Umbilical cord (tissue), 2 donors: ENCODE data around the gene SPRR3. TPM values are rescaled to one million over a fixed set of nuclear protein-coding genes. Genes with fewer than 3 reads are reported as not detected.

Experiments
- DNase-seq: peaks from one replicate; pipeline ENCODE4 v3.0.0-alpha.2; 2015; ENCODE audit warnings: low spot score
- total RNA-seq: library from RNA; depleted of rRNA; stranded (reverse); fragments of >200 nt; gene quantifications from one replicate; pipeline ENCODE4 v1.2.3, GENCODE V29; 2014; ENCODE audit warnings: low replicate concordance; ENCODE audit not compliant: insufficient read depth

The SPRR3 gene
- total RNA-seq, 1 donor from 2014 or later = 8.7 TPM

DNA sequence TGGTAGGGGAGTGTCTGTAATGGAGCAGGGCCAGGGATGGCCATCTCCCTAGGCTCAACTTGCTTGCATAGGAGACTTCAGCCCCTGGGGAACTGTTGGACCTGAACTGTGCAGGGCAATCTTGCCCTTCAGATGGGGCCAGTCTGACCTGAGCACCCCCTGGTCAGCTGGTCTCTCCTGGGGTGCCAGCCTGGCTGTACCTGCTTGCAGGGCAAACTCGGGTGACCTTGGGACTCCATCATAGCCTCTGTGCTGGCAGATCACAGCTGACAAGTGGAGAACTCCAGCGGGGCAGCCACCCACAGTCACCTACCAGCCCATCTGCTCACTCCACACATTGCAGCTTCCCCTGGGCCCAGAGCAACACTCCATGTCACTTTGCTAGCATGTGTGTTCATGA lies 47.7 kb downstream of the SPRR3 start:
- DNase-seq = no peak

Other genes starting within 250 kb of the SPRR3 start
- gene KPRP, start 243.7 kb upstream of the SPRR3 start, total RNA-seq = 1.7 TPM
- gene LCE1F, start 226.6 kb upstream of the SPRR3 start, total RNA-seq = not detected
- gene LCE1E, start 215.5 kb upstream of the SPRR3 start, total RNA-seq = not detected
- not detected for gene LCE1D, start 205.0 kb upstream of the SPRR3 start, total RNA-seq
- gene LCE1C, start 195.1 kb upstream of the SPRR3 start, total RNA-seq = not detected
- not detected for gene LCE1B, start 189.8 kb upstream of the SPRR3 start, total RNA-seq
- not detected for gene LCE1A, start 174.3 kb upstream of the SPRR3 start, total RNA-seq
- gene LCE6A, start 158.9 kb upstream of the SPRR3 start, total RNA-seq = not detected
- gene LCE7A, start 141.8 kb upstream of the SPRR3 start, total RNA-seq = not detected
- gene SMCP, start 123.4 kb upstream of the SPRR3 start, total RNA-seq = 3.6 TPM
- gene IVL, start 93.2 kb upstream of the SPRR3 start, total RNA-seq = 14.2 TPM
- not detected for gene SPRR5, start 54.5 kb upstream of the SPRR3 start, total RNA-seq
- gene SPRR4, start 31.1 kb upstream of the SPRR3 start, total RNA-seq = not detected
- not detected for gene SPRR1A, start 17.7 kb upstream of the SPRR3 start, total RNA-seq
- gene SPRR1B, start 29.5 kb downstream of the SPRR3 start, total RNA-seq = not detected
- gene SPRR2D, start 39.4 kb downstream of the SPRR3 start, total RNA-seq = 1.2 TPM
- gene SPRR2A, start 55.8 kb downstream of the SPRR3 start, total RNA-seq = not detected
- gene SPRR2B, start 69.9 kb downstream of the SPRR3 start, total RNA-seq = not detected
- gene SPRR2E, start 92.8 kb downstream of the SPRR3 start, total RNA-seq = not detected
- not detected for gene SPRR2F, start 111.8 kb downstream of the SPRR3 start, total RNA-seq
- 11.3 TPM for gene SPRR2G, start 149.1 kb downstream of the SPRR3 start, total RNA-seq
- gene LELP1, start 201.7 kb downstream of the SPRR3 start, total RNA-seq = not detected
- 8.2 TPM for gene PRR9, start 215.8 kb downstream of the SPRR3 start, total RNA-seq